GM18511 (cell line): ENCODE measurements around the gene SCYGR4.

ENCODE experiments used
- ATAC-seq: cut with Tn5 transposase; IDR thresholded peaks from one replicate; pipeline ENCODE4 v1.9.1; 2021; ENCODE audit warnings: mild to moderate bottlenecking, moderate library complexity; ENCODE audit not compliant: unreplicated experiment

Gene SCYGR4

DNA sequence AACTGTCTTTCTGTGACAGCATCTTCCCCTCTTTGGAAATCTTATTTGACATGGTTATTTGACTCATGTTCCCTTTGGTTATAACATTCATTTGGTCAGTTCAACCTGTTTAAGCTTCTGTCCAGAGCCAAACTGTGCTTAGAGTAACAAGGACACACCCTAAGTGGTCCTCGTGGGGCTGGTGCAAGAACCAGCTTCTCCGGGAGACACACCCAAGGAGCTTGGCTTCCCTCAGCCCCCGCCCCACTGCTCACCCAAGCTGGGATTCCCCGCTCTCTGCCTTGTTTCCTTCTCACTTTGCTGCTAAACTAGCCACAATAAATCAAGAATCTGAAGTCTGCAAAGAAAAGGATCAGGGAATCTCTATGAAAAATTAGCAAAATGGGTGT is 4.0 kb upstream of the SCYGR4 start:
- ATAC-seq, result no peak

DNA sequence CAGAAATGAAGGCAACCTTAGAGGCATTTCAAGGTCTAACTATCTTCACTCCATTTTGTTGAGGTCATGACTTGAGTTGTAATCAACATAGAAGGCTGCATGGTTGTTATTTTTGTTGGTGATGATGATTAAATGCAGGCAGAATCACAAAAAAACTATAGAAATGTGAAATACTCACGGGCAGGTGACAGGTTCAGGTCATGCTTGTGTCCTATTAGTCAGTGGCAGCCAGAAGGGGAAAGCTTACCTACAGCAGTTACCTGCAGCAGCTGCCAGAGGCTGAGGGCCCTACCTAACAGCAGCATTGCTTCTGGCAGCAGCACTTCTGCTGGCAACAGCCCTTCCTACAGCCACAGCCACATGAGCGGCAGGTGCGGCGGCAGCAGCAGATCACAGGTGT is 3.1 kb upstream of the SCYGR4 start:
- no peak for ATAC-seq

DNA sequence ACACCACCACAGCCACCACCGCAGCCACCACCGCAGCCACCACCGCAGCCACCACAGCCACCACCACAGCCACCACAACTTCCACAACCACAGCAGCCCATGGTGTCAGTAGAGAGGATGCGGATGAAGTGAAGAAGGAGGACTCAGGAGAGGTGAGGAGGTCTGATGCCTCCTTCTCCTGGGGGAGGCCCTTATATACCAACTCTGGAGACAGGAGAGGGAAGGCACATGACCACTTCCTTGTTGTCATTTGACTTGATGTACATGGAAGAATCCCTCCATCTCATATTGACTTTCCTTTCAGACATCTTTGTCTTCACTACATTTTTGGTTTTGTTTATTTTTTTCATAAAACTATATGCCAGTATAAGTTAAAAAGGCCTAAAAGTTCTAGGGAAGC is 2.6 kb upstream of the SCYGR4 start, which contains the start of gene SCYGR3:
Gene SCYGR3 (minus strand): TSS at position 101 of the 400 bp plus-strand sequence. CDS start 0 bp downstream, at position 101.
- no peak for ATAC-seq

- ATAC-seq, result no peak
These were observed 2.1 kb upstream of the SCYGR4 start for GRCh38 chr2:227615181-227615580.

- ATAC-seq, result no peak
These were observed 1.4 kb upstream of the SCYGR4 start for GRCh38 chr2:227615906-227616305.

GRCh38 chr2:227616631-227617030 is 667 bp upstream of the SCYGR4 start:
- ATAC-seq, result no peak

DNA sequence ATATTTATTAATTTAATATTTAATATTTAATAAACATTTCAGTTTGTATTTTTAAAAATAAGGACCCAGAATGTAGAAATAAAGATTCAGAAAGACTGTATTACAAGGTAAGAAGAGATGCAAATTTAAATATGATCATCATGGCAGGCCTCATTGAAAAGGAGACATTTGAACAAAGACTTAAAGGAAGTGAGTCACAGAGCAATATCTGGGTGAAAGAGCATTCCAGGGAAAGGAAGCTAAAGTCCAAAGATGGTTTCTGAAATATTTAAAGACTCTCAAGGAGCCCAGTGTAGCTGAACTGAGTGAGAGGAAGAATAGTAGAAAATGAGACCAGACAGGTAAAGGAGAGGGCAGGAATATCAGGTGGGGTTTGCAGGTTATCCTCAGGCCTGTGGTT is 5.9 kb downstream of the SCYGR4 start:
- no peak for ATAC-seq

DNA sequence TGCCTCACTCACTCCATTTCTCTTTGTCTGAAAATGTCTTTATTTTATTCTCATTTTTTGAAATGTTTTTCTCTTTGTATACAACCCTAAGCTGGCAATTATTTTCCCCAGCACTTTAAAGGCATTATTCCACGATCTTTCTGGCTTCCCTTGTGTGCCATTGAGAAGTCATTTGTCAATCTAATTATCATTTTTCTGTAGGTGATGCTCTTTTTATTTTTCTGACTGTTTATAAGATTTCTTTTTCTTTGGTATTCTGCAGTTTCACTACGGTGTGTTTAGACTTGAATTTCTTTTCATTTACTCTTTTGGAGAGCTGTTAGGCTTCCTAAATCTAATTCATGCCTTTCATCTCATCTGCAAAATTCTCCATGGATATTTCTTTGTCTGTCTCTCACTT is 8.1 kb downstream of the SCYGR4 start:
- ATAC-seq, result no peak

DNA sequence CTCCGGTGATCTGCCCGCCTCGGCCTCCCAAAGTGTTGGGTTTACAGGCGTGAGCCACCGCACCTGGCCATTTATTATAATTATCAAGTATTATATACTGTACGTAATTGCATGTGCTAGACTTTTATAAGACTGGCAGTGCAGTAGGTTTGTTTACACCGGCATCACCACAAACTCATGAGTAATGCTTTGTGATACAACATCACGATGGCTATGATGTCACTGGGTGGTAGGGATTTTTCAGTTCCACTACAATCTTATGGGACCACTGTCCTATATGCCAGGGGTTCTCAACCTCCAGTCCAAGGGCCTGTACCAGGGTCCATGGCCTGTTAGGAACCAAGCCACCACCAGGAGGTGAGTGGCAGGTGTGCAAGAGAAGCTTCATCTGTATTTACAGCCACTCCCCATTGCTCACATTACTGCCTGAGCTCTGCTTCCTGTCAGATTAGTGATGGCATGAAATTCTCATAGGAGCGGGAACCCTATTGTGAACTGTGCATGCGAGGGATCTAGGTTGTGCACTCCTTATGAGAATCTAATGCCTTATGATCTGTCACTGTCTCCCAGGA is 9.4 kb downstream of the SCYGR4 start:
- ATAC-seq, result no peak

GRCh38 chr2:227627769-227628168 is 10.5 kb downstream of the SCYGR4 start:
- ATAC-seq, result peak; percentile 98

DNA sequence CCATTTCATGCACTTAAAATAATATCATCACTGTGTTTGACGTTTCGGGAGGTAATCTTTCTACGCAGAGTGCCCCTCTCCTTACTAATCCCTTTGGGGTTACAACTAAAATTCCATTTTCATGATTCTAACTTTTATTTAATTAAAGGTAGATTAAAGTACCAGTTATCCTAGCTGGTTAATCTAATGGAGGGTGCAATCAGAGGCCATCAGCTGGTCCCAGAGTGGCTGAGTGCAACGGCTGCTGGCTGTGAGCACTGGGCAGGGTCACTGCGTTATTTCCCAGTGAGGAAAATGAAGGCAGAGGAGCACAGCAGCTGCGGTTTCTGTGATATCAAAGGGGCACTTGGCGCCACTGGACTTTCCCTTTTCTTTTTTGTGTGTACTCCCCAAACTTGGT is 12.1 kb downstream of the SCYGR4 start:
- ATAC-seq, result no peak

DNA sequence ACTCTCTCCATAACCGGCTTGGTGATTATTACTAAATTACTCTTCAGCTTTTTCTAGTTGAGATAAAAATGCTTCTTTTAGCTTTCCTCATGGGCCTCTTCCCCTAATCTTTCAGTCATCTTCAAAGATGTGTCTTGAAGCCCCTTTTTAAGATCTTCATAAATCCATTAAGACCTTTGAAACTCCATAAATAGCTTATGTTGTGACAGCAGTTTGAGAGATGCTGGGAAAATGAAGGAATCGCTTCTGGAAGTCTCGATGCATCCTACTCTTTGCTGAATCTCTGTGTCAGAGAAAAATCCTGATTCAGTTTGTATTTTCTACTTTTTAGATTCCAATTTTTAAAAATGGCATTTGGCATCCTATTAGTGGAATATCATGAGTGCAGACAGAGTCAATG is 13.0 kb downstream of the SCYGR4 start:
- no peak for ATAC-seq

GRCh38 chr2:227632827-227633226 is 15.5 kb downstream of the SCYGR4 start:
- ATAC-seq, result no peak

DNA sequence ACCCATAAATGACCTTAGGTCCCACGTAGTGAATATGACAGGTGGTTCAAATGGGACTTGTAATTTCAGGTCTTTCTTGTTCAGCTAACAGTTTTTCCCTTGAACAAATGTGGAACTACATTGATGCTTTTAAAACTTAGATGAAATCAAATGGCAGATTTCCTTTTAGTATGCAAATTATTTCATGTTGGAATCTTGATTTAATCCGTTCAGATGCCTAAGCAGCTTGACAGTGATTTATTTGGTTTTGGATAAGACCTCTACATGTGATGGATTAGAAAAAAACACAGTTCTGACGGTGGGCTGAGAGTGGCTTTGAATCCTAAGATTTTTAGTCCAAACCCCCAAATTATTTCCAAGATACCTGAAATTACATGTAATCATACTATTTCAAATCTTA is 16.9 kb downstream of the SCYGR4 start:
- no peak for ATAC-seq

DNA sequence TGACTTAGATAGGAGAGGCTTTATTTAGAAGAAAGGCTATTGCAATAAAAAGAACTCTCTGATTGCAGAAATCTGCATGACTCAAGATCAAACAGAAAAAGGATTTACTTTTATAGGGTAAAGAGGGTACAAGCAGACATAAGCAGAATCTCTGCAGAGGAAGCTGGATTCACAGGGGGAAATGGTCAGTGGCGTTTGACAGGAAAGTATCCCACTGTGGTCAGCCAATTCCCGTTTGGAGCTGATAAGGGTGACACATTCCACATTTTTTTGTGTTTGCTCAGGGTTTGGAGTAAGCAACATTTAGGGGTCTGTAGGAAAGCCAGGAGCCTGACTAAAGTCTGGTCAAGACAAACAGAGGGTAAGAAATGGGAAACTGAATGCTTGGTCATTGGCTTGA is 25.4 kb downstream of the SCYGR4 start:
- no peak for ATAC-seq

GRCh38 chr2:227643990-227644551 is 26.8 kb downstream of the SCYGR4 start:
- no peak for ATAC-seq

GRCh38 chr2:227653419-227653818 is 36.1 kb downstream of the SCYGR4 start:
- ATAC-seq, result no peak

DNA sequence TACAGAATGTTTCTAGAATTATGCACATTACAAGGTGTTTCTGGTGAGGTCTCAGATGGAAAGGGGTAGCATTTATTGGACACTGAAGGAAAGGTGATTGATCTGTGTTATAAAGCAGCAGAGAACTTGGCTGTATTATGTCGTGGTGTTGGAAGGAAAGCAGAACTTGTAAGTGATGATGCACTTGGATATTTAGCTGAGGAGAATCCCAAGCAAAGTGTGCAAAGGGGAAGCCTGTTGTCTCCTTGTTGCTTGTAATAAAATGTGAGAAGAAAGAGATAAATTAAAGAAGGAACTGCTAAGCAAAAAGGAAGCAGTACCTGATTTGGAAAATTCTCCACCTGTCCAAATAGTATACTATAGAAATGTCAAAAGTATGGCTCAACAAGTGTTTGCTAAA is 37.1 kb downstream of the SCYGR4 start:
- ATAC-seq, result no peak

DNA sequence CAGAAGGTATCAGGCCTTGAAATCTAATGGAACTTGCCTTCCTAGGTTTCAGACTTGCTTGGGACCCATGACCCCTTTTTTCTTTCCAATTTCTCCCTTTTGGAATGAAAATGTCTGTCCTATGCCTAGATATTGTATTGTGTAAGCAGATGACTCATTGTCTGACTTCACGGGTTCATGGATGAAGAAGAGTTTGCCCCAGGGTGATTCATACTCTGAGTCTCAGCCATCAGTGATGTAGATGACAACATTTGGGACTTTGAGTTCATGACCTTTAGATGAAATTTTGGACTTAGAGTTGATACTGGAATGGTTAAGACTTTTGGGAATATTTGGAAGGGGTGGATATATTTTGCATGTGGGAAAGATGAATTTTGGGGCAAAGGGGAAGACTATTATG is 38.2 kb downstream of the SCYGR4 start:
- ATAC-seq, result no peak

DNA sequence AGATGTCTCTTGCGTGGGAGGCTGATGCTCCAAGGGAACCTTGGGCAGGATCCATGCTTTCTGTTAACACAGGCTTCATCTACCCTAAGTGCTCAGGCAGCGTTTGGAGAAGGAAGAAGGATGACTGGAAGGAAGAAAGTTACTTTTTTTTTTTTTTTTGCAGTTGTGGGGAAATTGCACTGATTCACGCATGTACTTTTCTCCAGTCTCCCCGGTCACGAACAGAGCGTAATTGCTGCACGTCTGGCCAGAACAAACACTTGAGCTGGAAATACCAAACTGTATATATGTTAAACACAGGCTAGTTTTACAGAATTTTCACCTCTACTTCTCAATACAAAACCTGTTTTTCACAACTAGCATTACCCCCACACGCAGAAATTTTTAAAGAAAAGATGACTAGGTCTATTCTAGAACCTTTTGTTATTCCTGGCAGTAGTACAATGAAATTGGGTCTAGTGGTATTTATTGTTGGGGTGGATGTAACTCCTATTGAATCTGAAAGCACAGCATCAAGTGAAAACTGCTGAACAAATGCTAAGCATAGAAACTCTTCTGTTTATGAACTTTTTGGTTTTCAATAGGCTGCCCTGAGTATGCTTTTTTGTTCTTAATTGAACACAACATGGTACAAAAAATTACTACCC is 40.0 kb downstream of the SCYGR4 start:
- no peak for ATAC-seq

GRCh38 chr2:227661025-227661649 is 43.8 kb downstream of the SCYGR4 start:
- no peak for ATAC-seq

- ATAC-seq, result no peak
These were observed 44.5 kb downstream of the SCYGR4 start for GRCh38 chr2:227661827-227662226.
